ENCODE data around the gene PCDHA4.

DNA sequence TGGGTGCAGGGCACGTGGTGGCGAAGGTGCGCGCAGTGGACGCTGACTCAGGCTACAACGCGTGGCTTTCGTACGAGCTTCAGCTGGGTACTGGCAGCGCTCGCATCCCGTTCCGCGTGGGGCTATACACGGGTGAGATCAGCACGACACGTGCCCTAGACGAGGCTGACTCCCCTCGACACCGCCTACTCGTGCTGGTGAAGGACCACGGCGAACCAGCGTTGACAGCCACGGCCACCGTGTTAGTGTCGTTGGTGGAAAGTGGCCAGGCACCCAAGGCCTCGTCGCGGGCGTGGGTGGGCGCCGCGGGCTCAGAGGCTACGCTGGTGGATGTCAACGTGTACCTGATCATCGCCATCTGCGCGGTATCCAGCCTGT lies 10.2 kb upstream of the PCDHA4 start:
- TF ChIP-seq CTCF (IDR thresholded peaks at IDR 0.05), result no peak
- TF ChIP-seq POLR2A (IDR thresholded peaks at IDR 0.05), result no peak
